HG03432 (cell line): ENCODE data around the gene S100A3.

ENCODE experiments used
- ATAC-seq: cut with Tn5 transposase; IDR thresholded peaks from one replicate; pipeline ENCODE4 v1.9.1; 2021; ENCODE audit warnings: mild to moderate bottlenecking, moderate library complexity; ENCODE audit not compliant: unreplicated experiment

The S100A3 gene

DNA sequence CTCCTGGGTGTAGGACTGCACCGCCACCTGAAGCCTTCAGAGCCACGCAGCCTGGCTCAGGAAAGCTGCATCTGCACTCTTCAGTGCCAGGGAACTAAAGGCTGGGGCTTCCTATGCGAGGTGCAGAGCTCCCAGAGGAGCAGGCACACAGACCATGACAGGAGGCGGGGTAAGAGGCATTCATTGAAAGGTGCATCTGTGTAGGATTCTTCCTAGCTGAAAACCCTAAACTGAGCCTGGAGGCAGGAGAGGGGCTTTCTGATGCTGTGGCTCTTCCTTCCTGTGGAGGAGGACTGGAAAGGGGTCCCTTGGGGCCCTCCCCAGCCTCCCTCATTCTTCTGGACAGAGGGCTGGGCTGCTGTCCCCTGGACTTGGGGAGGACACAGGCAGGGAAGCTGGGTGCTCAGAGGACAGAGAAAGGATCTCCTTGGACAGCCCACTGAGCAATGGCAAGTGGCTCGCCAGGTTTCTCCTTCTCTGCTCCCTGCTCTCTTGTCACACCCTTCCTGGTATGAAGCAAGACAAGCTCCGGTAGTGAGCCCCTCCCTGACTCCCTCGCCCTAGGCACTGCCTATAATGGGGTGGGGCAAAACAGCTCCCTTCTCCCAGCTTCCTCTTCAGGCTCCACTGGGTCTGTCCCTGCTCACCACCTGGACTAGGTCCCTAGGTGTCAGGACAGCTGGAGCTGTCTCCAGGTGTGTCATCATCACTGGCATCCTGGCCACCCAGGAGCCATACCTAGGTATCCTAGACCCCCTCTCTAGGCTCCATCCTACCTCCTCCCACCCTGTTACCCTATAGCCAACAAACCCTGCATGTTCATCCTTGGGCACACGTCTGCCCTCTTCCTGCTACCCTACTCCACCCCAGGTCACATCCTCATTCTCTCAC lies 33.3 kb downstream of the S100A3 start:
- ATAC-seq, result no peak

DNA sequence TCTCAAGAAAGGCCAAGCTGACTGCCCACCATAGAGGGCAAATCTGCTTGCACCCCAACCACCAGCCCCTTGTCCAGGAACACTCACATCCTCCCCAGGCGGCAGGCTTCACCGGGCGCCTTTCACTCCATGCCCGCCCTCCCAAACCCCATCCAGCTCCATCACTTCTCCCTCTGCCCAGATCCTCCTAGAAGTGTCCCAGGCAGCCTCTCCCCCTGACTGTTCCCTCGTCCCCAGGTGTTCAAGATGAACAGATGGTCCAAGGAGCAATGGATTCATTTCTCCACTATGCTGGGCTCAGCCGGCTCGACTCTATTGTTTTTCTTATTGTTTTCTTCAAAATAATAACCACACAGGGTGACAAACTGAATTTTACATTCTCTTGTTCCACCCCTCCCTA lies 35.4 kb downstream of the S100A3 start:
- no peak for ATAC-seq

DNA sequence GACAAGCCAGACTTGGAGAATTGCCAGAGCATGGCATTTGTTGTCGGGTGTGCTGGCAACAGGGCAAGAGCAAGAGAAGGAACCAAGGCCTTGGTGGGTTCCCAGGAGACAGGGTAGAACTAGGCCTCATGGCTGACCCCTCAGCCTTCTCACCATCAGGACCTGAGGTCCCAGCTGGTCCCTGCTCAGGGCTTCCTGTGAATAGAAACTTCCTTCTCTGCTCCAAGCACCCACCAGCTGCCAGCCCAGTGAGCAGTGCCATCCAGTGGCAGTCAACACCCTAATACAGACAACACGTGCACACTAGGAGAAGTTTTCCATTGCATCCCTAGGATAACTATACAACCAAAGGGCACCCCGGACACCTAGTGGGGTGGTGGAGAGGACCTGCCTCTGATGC lies 36.0 kb downstream of the S100A3 start:
- ATAC-seq, result no peak

DNA sequence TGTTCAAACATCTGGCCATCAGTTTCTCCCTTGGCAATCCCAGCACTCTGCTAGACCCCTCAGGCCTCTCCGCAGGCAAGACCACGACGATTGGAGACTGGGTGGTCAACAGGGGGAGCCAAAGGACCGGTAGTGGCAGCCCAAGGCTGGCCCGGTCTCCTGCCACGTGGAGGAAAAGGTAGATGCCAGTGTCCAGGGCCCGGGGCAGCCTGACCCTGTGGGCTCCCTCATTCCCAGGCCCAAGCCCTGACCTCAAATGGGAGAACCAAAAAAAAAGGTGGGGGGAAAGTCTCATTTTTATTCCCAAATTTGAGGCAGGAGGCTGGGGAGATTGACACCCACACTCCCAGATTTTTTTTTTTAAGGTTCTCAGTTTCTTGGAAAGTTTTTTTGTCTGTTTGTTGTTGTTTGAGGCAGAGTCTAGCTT lies 38.1 kb downstream of the S100A3 start:
- ATAC-seq, result peak; percentile 49

DNA sequence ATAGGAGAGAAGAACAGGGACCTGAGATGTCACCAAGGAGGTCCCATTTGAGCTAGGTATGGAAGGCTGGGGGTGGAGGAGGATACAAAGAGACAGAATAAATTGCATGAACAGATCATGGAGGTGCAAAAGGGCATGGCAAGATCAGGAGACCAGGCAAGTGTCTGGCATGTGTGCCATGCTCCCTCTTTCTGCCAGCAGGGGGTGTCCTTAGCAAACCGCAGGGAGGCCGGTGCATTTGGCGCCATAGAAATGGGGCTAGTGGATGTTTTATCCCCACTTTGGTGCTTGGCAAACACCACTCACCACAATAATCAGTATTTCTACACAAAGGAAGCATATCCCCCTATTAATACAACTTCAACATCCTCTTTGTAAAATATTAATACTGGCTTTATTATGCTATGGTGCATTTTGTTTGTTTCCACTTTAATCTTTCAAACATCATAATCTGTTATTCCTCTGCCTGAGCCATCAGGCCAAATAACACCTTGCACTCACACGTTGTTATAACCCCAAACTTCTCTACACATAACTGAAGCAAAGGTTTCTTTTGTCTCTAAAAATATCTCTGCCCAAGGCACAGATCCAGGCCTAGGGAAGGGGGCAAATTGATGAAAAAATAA lies 39.2 kb downstream of the S100A3 start:
- no peak for ATAC-seq

DNA sequence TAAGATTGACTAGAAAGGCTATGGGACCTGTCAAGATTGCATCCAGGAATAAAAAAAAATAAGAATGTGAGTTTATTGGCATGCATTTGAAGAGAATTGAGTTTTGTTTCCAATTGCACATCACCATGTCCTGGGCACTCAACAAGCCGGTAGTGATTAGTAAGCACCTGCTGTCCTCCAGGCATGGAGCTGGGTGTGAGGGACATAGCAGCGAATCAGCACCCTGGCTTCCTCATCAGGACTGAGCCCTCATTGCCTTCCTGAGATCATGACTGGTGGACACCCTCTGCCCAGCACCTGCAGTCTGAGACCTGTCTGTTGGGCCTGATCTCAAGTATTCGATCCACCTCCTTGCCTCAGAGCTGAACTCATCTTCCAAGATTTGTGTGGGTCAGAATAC lies 40.0 kb downstream of the S100A3 start:
- no peak for ATAC-seq

DNA sequence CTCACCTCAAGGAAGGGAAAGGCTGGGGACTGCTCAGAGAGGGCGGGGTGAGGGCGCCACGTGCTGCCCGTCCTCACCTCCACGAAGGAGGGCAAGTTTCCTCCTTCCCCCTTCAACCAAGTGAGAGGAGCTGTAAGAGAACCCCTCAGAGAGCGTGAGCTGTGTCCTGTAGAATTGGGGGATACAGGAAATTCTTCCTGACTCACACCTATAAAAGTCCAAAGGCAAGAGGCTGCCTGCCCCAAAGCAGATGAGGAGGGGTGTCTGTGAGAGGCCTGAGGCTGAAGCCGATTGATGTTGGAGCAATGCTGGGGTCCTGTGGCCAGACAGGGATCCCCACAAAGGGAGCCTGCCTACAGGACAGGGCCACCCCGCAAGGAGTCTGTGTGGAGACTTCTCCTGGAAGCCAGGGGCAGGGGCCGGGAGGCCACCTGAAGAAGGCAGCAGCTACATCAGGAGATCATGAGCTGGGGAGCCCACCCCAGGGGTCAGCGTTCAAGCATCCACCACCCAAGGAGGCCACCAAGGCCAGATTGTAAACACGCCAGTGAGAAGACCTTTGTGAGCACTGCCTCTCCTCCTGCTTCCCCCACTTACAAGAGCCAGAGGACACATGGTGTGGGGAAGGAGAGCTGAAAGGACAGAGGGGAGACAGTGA lies 41.0 kb downstream of the S100A3 start:
- no peak for ATAC-seq

DNA sequence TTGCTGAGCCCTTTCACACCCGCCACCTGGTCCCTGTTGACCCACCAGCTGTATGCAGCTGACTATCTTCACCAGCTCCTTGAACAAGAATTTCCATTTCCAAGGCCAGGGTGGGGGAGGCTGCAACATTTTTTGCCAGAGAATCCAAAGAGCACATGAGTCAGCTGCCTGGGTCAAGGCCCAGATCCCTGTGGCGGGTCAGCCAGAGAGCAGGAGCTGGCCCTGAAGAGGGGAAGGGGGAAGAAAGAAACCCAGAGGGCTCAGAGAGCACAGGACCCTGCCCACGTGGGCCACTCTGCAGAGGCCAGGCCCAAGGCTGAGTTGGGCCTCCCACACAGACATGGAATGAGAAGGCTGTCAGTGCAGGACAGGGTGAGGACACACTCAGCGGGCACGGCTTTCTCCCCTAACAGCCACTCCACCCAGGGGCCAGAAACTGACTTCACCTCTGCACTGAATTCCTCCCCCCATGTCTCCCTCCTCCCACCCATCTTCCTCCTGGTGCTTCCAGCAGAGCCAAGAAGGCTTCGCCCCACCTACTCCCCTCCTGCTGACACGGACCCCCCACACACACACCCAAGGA lies 42.1 kb downstream of the S100A3 start:
- no peak for ATAC-seq

DNA sequence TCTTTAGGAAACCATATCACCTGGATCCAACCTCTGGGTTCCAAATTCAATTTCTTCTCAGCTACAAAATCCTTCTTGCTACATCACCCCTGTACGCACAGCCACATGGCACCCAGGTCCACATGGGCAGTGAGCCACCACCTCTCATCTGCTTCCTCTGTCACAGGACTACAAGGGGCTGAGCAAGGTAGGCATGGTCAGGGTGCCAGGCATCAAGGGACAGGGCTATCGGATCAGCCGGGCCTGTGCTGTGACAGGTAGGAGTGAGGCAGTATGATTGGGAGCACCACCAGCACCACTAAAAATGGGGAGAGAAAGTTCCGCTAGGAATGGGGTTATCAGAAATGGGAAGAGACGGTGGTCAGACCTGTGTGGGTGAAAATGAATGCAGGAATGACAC lies 42.7 kb downstream of the S100A3 start:
- ATAC-seq, result no peak

DNA sequence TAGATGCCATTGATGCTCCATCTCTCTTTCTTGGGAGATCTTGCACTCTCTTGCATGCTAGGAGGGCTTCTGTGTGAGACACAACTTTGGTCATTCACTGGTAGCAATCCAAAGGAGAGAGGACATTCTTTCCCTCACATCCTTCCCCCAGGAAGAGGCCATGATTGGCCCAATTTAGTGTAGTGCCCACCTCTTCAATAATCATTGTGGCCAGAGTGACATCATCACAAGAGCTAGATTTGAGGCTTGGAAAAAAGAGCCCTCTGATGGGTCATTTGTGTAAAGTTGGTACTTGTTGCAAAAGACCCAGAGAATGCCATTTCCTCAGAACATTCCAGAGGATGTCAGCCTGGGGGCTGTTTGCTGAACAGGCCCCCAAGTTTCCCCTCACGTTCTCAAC lies 43.5 kb downstream of the S100A3 start:
- no peak for ATAC-seq

DNA sequence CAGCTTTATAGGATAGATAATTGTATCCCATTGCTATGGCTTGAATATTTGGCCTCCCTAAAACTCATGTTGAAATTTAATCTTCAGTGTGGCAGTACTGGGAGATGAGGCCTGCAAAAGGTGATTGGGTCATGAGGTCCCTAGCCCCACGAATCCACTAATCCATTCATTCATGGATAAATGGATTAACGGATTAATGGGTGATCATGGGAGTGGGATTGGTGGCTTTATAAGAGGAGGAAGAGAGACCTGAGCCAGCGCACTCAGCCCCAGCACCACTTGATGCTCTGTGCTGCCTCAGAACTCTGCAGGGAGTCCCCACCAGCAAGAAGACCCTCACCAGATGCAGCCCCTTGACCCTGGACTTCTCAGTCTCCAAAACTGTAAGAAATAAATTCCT lies 45.3 kb downstream of the S100A3 start:
- ATAC-seq, result no peak

DNA sequence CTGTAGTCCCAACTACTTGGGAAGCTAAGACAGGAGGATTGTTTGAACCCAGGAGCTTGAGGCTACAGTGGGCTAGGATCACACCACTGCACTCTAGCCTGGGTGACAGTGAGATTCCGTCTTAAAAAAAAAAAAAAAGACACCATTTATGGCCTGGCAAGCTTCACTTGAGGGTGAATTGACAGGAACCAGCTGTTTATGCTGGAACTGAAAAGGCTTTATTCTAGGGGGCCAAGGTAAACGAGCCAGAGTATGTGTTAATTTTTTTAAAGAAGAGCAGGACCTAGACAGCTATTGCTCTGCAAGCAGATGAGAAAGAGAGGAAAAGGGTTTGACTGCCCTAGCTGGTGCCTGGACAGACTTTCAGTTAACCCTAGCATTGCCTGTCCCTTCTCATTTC lies 50.3 kb downstream of the S100A3 start:
- no peak for ATAC-seq
